Measurements from ENCODE around the gene CCR7.

The CCR7 gene

DNA sequence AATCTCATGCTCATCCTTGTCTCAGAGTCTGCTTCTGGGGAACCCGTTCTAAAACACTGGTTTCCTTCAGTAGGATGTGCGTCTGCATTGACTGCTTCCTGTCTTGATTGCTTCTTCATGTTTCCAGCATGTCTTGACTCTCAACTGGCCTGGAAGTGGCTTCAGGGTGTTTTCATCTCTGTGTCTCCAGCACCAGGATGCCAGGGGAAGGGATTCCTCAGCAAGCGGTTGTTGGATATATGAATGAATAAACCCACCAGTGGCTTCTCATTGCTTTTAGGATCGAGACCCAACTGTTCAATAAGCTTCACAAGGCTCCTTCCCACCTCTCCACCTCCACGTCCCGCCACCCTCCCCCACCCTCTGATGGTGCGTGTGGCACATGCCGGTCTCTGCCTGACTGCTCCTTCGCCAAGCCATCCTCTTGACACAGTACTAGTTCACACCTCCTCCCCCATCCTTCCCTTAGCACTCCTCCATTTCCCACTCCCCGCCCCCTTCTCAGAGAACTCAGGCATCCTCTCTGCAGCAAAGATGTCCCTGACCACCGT, 49.7 kb downstream of the CCR7 start:
- Histone ChIP-seq H3K27ac (replicated peaks) (no peak overlapping the region), H3K4me3 (replicated peaks; ENCODE audit: insufficient read depth, low read length) (no peak overlapping the region), H3K27me3 (ENCODE audit: insufficient read depth, poor library complexity, severe bottlenecking) (peaks cover 34% of the 10 kb centered on the region)
- TF ChIP-seq, protein P1, sequence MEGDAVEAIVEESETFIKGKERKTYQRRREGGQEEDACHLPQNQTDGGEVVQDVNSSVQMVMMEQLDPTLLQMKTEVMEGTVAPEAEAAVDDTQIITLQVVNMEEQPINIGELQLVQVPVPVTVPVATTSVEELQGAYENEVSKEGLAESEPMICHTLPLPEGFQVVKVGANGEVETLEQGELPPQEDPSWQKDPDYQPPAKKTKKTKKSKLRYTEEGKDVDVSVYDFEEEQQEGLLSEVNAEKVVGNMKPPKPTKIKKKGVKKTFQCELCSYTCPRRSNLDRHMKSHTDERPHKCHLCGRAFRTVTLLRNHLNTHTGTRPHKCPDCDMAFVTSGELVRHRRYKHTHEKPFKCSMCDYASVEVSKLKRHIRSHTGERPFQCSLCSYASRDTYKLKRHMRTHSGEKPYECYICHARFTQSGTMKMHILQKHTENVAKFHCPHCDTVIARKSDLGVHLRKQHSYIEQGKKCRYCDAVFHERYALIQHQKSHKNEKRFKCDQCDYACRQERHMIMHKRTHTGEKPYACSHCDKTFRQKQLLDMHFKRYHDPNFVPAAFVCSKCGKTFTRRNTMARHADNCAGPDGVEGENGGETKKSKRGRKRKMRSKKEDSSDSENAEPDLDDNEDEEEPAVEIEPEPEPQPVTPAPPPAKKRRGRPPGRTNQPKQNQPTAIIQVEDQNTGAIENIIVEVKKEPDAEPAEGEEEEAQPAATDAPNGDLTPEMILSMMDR (IDR thresholded peaks at IDR 0.05; ENCODE audit: insufficient read depth, low read length) = no peak
- TF ChIP-seq SPI1 (IDR thresholded peaks at IDR 0.05; ENCODE audit: borderline replicate concordance, low read depth) (no peak), POLR2AphosphoS5 (IDR thresholded peaks at IDR 0.05; ENCODE audit: low read depth) (no peak), GABPA (IDR thresholded peaks at IDR 0.05; ENCODE audit: low read depth) (no peak)
- TF ChIP-seq, protein P2, sequence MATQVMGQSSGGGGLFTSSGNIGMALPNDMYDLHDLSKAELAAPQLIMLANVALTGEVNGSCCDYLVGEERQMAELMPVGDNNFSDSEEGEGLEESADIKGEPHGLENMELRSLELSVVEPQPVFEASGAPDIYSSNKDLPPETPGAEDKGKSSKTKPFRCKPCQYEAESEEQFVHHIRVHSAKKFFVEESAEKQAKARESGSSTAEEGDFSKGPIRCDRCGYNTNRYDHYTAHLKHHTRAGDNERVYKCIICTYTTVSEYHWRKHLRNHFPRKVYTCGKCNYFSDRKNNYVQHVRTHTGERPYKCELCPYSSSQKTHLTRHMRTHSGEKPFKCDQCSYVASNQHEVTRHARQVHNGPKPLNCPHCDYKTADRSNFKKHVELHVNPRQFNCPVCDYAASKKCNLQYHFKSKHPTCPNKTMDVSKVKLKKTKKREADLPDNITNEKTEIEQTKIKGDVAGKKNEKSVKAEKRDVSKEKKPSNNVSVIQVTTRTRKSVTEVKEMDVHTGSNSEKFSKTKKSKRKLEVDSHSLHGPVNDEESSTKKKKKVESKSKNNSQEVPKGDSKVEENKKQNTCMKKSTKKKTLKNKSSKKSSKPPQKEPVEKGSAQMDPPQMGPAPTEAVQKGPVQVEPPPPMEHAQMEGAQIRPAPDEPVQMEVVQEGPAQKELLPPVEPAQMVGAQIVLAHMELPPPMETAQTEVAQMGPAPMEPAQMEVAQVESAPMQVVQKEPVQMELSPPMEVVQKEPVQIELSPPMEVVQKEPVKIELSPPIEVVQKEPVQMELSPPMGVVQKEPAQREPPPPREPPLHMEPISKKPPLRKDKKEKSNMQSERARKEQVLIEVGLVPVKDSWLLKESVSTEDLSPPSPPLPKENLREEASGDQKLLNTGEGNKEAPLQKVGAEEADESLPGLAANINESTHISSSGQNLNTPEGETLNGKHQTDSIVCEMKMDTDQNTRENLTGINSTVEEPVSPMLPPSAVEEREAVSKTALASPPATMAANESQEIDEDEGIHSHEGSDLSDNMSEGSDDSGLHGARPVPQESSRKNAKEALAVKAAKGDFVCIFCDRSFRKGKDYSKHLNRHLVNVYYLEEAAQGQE (IDR thresholded peaks at IDR 0.05; ENCODE audit: insufficient replicate concordance, low read depth) = no peak
- no peak for DNase-seq (ENCODE audit: low read depth in 1 of 2, low spot score in 1 of 2)

DNA sequence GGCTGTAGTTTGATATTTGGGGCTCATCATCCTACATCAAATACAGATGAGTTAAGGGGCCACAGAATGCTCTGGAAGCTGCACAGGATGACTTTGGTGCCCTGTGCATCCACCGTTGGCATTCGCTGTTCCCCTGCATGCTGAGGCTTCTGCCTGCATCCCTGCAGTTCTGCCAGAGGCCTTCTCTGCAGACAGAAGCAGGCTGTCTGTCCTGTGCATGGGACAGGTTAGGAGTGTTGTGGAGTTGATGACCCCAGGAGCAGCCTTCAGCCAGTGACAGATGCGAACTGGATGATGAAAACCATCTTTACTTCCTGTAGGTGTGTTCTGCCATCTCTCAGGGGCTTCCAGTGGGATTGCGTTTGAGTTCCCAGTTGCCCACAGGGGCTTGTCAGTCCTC, 50.3 kb downstream of the CCR7 start:
- Histone ChIP-seq H3K4me3 (replicated peaks; ENCODE audit: insufficient read depth, low read length) (no peak overlapping the region), H3K27me3 (ENCODE audit: insufficient read depth, poor library complexity, severe bottlenecking) (peaks cover 34% of the 10 kb centered on the region), H3K27ac (replicated peaks) (no peak overlapping the region)
- no peak for DNase-seq (ENCODE audit: low read depth in 1 of 2, low spot score in 1 of 2)
- TF ChIP-seq SPI1 (IDR thresholded peaks at IDR 0.05; ENCODE audit: borderline replicate concordance, low read depth) = no peak
- TF ChIP-seq, protein P1 (IDR thresholded peaks at IDR 0.05; ENCODE audit: insufficient read depth, low read length) = no peak
- TF ChIP-seq GABPA (IDR thresholded peaks at IDR 0.05; ENCODE audit: low read depth) = no peak
- TF ChIP-seq, protein P2 (IDR thresholded peaks at IDR 0.05; ENCODE audit: insufficient replicate concordance, low read depth) = no peak
- TF ChIP-seq POLR2AphosphoS5 (IDR thresholded peaks at IDR 0.05; ENCODE audit: low read depth) = no peak

DNA sequence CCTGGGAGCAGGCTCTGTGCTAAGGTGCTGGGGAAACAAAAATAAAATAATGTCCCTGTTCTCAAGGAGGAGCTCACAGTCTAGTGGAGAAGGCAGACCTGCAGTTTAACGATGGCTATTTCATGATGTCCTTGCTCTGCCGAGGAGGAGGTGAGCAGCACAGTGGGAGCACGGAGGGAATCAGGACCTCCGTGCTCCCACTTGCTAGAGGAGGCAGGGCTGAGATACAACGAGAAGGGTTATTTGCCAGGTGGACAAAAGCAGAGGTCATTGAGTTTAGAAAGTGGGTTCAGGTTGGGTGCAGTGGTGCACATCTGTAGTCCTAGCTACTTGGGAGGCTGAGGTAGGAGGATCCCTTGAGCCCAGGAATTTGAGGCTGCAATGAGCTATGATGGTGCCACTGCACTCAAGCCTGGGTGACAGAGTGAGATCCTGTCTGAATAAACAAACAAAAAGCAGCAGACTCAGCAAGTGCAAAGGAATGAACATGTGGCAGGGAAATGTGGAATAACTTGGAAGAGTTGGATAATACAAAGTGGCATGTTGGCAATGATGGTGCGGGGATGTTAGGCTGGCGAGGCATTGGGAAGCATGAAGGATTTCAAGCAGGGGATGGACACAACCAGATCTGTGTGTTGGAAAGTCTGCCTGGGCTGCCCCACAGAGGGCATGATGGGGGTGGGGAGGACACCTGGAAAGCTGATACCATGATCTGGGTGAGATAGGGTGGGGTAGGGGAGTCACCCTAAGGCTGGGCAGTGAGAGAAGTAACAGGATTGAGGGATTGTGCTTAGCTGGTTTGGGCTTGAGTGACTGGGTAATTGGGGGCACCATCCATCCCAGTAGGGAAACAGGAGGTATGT, 51.0 kb downstream of the CCR7 start:
- TF ChIP-seq, protein P2 (IDR thresholded peaks at IDR 0.05; ENCODE audit: insufficient replicate concordance, low read depth) = no peak
- no peak for TF ChIP-seq GABPA (IDR thresholded peaks at IDR 0.05; ENCODE audit: low read depth)
- no peak for TF ChIP-seq POLR2AphosphoS5 (IDR thresholded peaks at IDR 0.05; ENCODE audit: low read depth)
- no peak for TF ChIP-seq SPI1 (IDR thresholded peaks at IDR 0.05; ENCODE audit: borderline replicate concordance, low read depth)
- TF ChIP-seq, protein P1 (IDR thresholded peaks at IDR 0.05; ENCODE audit: insufficient read depth, low read length) = no peak

More for the DNA sequence above, 51.0 kb downstream of the CCR7 start:
- no peak for DNase-seq (ENCODE audit: low read depth in 1 of 2, low spot score in 1 of 2)
- no peak overlapping the region for H3K27ac ChIP-seq (replicated peaks)
- H3K4me3 ChIP-seq (replicated peaks; ENCODE audit: insufficient read depth, low read length) = no peak overlapping the region
- peaks cover 34% of the 10 kb centered on the region for H3K27me3 ChIP-seq (ENCODE audit: insufficient read depth, poor library complexity, severe bottlenecking)

Data from HL-60 (cell line).